ENCODE results near the gene NFE2L3. TPM values are rescaled to one million over a fixed set of nuclear protein-coding genes. Genes with fewer than 3 reads are reported as not detected.
"Not testable (repeated sequence)": the region's sequence is repeated elsewhere in the genome, so short reads cannot be mapped to it uniquely, and the experiment has no call there.

The NFE2L3 gene
- total and polyA plus RNA-seq, 4 donors: 0.32 to 1.9 (median 1.3) TPM

DNA sequence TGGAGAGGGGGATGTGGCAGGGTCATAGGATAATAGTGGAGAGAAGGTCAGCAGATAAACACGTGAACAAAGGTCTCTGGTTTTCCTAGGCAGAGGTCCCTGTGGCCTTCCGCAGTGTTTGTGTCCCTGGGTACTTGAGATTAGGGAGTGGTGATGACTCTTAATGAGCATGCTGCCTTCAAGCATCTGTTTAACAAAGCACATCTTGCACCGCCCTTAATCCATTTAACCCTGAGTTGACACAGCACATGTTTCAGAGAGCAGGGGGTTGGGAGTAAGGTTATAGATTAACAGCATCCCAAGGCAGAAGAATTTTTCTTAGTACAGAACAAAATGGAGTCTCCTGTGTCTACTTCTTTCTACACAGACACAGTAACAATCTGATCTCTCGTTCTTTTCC lies 23.9 kb downstream of the NFE2L3 start:
- not testable (repeated sequence) for H3K27ac ChIP-seq (ENCODE audit: low read depth in 1 of 2, low read length in 2 of 2); H3K4me1 ChIP-seq (ENCODE audit: control insufficient read depth in 4 of 4, insufficient read depth in 4 of 4, low read length in 3 of 4); H3K4me3 ChIP-seq (ENCODE audit: low read depth in 1 of 3, low read length in 3 of 3); H3K9ac ChIP-seq (ENCODE audit: low read depth in 1 of 2, low read length in 2 of 2); H3K9me3 ChIP-seq (ENCODE audit: control insufficient read depth in 4 of 4, low read length in 3 of 4); H3K36me3 ChIP-seq (ENCODE audit: control insufficient read depth in 4 of 4, insufficient read depth in 3 of 4, low read depth in 1 of 4, low read length in 3 of 4); DNase-seq (ENCODE audit: low spot score); H3K27me3 ChIP-seq (ENCODE audit: control insufficient read depth in 4 of 4, insufficient read depth in 4 of 4, low read length in 3 of 4)
- WGBS: 81% methylated on average over 2 of the region's 4 CpGs

- not testable (repeated sequence) for H3K9ac ChIP-seq (ENCODE audit: low read depth in 1 of 2, low read length in 2 of 2); H3K9me3 ChIP-seq (ENCODE audit: control insufficient read depth in 4 of 4, low read length in 3 of 4); H3K36me3 ChIP-seq (ENCODE audit: control insufficient read depth in 4 of 4, insufficient read depth in 3 of 4, low read depth in 1 of 4, low read length in 3 of 4); H3K27ac ChIP-seq (ENCODE audit: low read depth in 1 of 2, low read length in 2 of 2); DNase-seq (ENCODE audit: low spot score); H3K4me3 ChIP-seq (ENCODE audit: low read depth in 1 of 3, low read length in 3 of 3); H3K27me3 ChIP-seq (ENCODE audit: control insufficient read depth in 4 of 4, insufficient read depth in 4 of 4, low read length in 3 of 4); H3K4me1 ChIP-seq (ENCODE audit: control insufficient read depth in 4 of 4, insufficient read depth in 4 of 4, low read length in 3 of 4)
- 97% methylated on average over 19 of the region's 26 CpGs for WGBS
Observed at GRCh38 chr7:26176696-26177095, 24.7 kb downstream of the NFE2L3 start.

GRCh38 chr7:26177269-26177668 lies 25.3 kb downstream of the NFE2L3 start:
- not testable (repeated sequence) for H3K4me3 ChIP-seq (ENCODE audit: low read depth in 1 of 3, low read length in 3 of 3); H3K9ac ChIP-seq (ENCODE audit: low read depth in 1 of 2, low read length in 2 of 2); H3K36me3 ChIP-seq (ENCODE audit: control insufficient read depth in 4 of 4, insufficient read depth in 3 of 4, low read depth in 1 of 4, low read length in 3 of 4); H3K27ac ChIP-seq (ENCODE audit: low read depth in 1 of 2, low read length in 2 of 2); H3K9me3 ChIP-seq (ENCODE audit: control insufficient read depth in 4 of 4, low read length in 3 of 4); DNase-seq (ENCODE audit: low spot score); H3K27me3 ChIP-seq (ENCODE audit: control insufficient read depth in 4 of 4, insufficient read depth in 4 of 4, low read length in 3 of 4); H3K4me1 ChIP-seq (ENCODE audit: control insufficient read depth in 4 of 4, insufficient read depth in 4 of 4, low read length in 3 of 4)
- 97% methylated on average over 20 of the region's 20 CpGs for WGBS

DNA sequence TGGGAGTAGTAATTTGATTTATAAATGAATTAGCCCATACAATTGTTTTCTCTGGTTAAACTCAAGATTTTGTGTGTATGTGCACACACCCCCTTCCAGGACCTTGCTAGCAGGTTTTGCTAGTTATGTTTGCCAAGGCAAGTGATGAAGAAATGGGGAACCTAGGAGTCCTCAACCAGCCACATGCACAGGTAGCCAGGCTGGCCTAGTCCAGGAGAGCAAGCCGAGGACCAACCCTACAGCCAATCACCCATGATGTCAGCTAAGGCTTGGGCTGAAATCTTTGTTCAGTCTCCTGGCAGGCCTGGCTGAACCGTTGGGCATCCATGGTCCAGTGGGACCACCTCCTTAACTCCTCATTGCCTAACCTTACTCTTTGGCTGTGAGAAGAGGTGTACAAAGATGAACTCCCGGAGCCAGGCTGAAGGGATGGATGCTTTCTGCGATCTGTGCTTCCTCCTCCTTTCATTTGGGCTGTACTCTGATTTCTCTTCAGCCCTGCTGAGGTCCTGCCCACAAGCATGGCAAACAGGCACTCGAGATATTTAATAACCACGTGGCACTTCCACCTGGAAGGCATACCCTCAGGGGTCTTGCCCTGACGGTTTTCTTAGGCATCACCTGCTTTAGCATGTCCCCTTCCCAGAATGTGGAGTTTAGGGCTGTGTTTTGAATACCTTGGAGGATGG lies 26.4 kb downstream of the NFE2L3 start:
- no peak for TF ChIP-seq RXRA (IDR thresholded peaks at IDR 0.05)
- TF ChIP-seq JUND (IDR thresholded peaks at IDR 0.05): no peak
- no peak for TF ChIP-seq EGR1 (IDR thresholded peaks at IDR 0.05; ENCODE audit: low read depth in 2 of 2)
- no peak for TF ChIP-seq FOXA1 (IDR thresholded peaks at IDR 0.05)
- TF ChIP-seq TAF1 (conservative IDR thresholded peaks at IDR 0.05): no peak
- TF ChIP-seq, protein P1, sequence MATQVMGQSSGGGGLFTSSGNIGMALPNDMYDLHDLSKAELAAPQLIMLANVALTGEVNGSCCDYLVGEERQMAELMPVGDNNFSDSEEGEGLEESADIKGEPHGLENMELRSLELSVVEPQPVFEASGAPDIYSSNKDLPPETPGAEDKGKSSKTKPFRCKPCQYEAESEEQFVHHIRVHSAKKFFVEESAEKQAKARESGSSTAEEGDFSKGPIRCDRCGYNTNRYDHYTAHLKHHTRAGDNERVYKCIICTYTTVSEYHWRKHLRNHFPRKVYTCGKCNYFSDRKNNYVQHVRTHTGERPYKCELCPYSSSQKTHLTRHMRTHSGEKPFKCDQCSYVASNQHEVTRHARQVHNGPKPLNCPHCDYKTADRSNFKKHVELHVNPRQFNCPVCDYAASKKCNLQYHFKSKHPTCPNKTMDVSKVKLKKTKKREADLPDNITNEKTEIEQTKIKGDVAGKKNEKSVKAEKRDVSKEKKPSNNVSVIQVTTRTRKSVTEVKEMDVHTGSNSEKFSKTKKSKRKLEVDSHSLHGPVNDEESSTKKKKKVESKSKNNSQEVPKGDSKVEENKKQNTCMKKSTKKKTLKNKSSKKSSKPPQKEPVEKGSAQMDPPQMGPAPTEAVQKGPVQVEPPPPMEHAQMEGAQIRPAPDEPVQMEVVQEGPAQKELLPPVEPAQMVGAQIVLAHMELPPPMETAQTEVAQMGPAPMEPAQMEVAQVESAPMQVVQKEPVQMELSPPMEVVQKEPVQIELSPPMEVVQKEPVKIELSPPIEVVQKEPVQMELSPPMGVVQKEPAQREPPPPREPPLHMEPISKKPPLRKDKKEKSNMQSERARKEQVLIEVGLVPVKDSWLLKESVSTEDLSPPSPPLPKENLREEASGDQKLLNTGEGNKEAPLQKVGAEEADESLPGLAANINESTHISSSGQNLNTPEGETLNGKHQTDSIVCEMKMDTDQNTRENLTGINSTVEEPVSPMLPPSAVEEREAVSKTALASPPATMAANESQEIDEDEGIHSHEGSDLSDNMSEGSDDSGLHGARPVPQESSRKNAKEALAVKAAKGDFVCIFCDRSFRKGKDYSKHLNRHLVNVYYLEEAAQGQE (IDR thresholded peaks at IDR 0.05): no peak
- no peak for TF ChIP-seq FOXA2 (IDR thresholded peaks at IDR 0.05)
- TF ChIP-seq MAX (IDR thresholded peaks at IDR 0.05): no peak
- TF ChIP-seq RAD21 (IDR thresholded peaks at IDR 0.05): no peak
- no peak for TF ChIP-seq SP1 (IDR thresholded peaks at IDR 0.05)
- no peak for TF ChIP-seq YY1 (IDR thresholded peaks at IDR 0.05)
- H3K27ac ChIP-seq (ENCODE audit: low read depth in 1 of 2, low read length in 2 of 2): no peak overlapping the region

More for the DNA sequence above, 26.4 kb downstream of the NFE2L3 start:
- 86% methylated on average over 7 of the region's 7 CpGs for WGBS
- Histone ChIP-seq H3K9ac (ENCODE audit: low read depth in 1 of 2, low read length in 2 of 2) (no peak overlapping the region), H3K4me1 (ENCODE audit: control insufficient read depth in 4 of 4, insufficient read depth in 4 of 4, low read length in 3 of 4) (peaks cover 0 to 7% (median 0%) of the 10 kb centered on the region in 4 donors), H3K27me3 (ENCODE audit: control insufficient read depth in 4 of 4, insufficient read depth in 4 of 4, low read length in 3 of 4) (no peaks in the 10 kb centered on the region), H3K9me3 (ENCODE audit: control insufficient read depth in 4 of 4, low read length in 3 of 4) (no peaks in the 10 kb centered on the region), H3K36me3 (ENCODE audit: control insufficient read depth in 4 of 4, insufficient read depth in 3 of 4, low read depth in 1 of 4, low read length in 3 of 4) (no peaks in the 10 kb centered on the region), H3K4me3 (ENCODE audit: low read depth in 1 of 3, low read length in 3 of 3) (no peak overlapping the region)
- no peak for DNase-seq (ENCODE audit: low spot score)
